ENCODE measurements around the gene TADA2B.
A peak's percentile ranks its signal among the peaks of the same experiment; 100 is the strongest.

The TADA2B gene

GRCh38 chr4:7020856-7021255 is 22.3 kb upstream of the TADA2B start:
- ChIA-PET POLR2A (ENCODE audit: low non-redundant PET) (no interaction called here), CTCF (interaction anchor here (0.7 kb wide), 1 partner anchor 47 kb away, joined by 3 read pairs; no protein-coding TSS in a partner anchor)
- DNase-seq (ENCODE audit: low spot score) = no peak
- H3K27ac ChIP-seq = peak overlapping the region; percentile 92
- no peak for TF ChIP-seq CTCF (conservative IDR thresholded peaks at IDR 0.05; ENCODE audit: low read depth)

- POLR2A ChIA-PET (ENCODE audit: low non-redundant PET) = no interaction called here
- CTCF ChIA-PET = no interaction called here
- H3K27ac ChIP-seq = peak overlapping the region; percentile 92
- no peak for DNase-seq (ENCODE audit: low spot score)
- TF ChIP-seq CTCF (conservative IDR thresholded peaks at IDR 0.05; ENCODE audit: low read depth) = no peak
Measured at GRCh38 chr4:7021355-7021754, 21.8 kb upstream of the TADA2B start.

- DNase-seq (ENCODE audit: low spot score) = peak; percentile 73
- ChIA-PET POLR2A (ENCODE audit: low non-redundant PET) (no interaction called here), CTCF (interaction anchor here (0.7 kb wide), 1 partner anchor 21 kb away, joined by 7 read pairs; a partner anchor contains a TSS)
- TF ChIP-seq CTCF (conservative IDR thresholded peaks at IDR 0.05; ENCODE audit: low read depth) = no peak
- peak overlapping the region; percentile 92 for H3K27ac ChIP-seq
Measured at GRCh38 chr4:7021930-7022664, 21.1 kb upstream of the TADA2B start.

GRCh38 chr4:7023486-7023885 is 19.7 kb upstream of the TADA2B start:
- POLR2A ChIA-PET (ENCODE audit: low non-redundant PET) = no interaction called here
- H3K27ac ChIP-seq = peak overlapping the region; percentile 92
- CTCF ChIA-PET = interaction anchor here (0.8 kb wide), 1 partner anchor 141 kb away, joined by 3 read pairs; no protein-coding TSS in a partner anchor
- no peak for TF ChIP-seq CTCF (conservative IDR thresholded peaks at IDR 0.05; ENCODE audit: low read depth)
- DNase-seq (ENCODE audit: low spot score) = no peak

- H3K27ac ChIP-seq = peak overlapping the region; percentile 92
- CTCF ChIA-PET = interaction anchor here (0.8 kb wide), 1 partner anchor 141 kb away, joined by 3 read pairs; no protein-coding TSS in a partner anchor
- POLR2A ChIA-PET (ENCODE audit: low non-redundant PET) = no interaction called here
- no peak for DNase-seq (ENCODE audit: low spot score)
- TF ChIP-seq CTCF (conservative IDR thresholded peaks at IDR 0.05; ENCODE audit: low read depth) = no peak
Measured at GRCh38 chr4:7023901-7024300, 19.3 kb upstream of the TADA2B start.

- ChIA-PET POLR2A (ENCODE audit: low non-redundant PET) (no interaction called here), CTCF (interaction anchor here (0.8 kb wide), 1 partner anchor 142 kb away, joined by 3 read pairs; no protein-coding TSS in a partner anchor)
- peak overlapping the region; percentile 92 for H3K27ac ChIP-seq
- DNase-seq (ENCODE audit: low spot score) = no peak
- TF ChIP-seq CTCF (conservative IDR thresholded peaks at IDR 0.05; ENCODE audit: low read depth) = no peak
Measured at GRCh38 chr4:7024336-7024890, 18.8 kb upstream of the TADA2B start.

Data from RWPE1 (cell line).